Measurements from ENCODE around the gene AMPH. TPM values are rescaled to one million over a fixed set of nuclear protein-coding genes. Genes with fewer than 3 reads are reported as not detected.

The AMPH gene
- polyA plus RNA-seq, 1 experiment, result 1.5 TPM

DNA sequence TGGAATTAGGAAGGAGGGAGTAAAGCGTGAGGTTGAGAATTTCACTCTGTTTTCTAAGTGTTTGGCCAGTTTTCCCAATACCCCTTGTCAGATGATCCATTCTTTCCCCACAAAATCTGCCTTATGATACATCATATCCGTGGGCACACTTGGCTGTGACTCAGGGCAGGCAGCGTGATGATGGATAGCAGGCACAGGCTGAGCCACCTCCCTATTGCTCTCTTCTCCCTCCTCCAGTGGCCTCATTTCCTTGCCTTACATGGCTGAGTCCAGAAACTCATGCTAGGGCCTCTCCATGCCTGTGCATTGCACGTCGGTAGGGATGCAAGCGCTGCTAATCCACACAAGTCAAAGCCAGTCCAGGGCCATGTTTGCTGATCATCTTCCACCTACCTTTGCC, 128.3 kb downstream of the AMPH start:
- ChIA-PET POLR2A (no interaction called here), CTCF (no interaction called here)
- Histone ChIP-seq H3K27me3 (ENCODE audit: control insufficient read depth, insufficient read depth, low read length) (no peaks in the 10 kb centered on the region), H3K4me3 (ENCODE audit: low read depth, low read length) (no peak overlapping the region), H3K36me3 (ENCODE audit: control insufficient read depth, insufficient read depth, low read length) (no peaks in the 10 kb centered on the region)
- TF ChIP-seq, protein P1, sequence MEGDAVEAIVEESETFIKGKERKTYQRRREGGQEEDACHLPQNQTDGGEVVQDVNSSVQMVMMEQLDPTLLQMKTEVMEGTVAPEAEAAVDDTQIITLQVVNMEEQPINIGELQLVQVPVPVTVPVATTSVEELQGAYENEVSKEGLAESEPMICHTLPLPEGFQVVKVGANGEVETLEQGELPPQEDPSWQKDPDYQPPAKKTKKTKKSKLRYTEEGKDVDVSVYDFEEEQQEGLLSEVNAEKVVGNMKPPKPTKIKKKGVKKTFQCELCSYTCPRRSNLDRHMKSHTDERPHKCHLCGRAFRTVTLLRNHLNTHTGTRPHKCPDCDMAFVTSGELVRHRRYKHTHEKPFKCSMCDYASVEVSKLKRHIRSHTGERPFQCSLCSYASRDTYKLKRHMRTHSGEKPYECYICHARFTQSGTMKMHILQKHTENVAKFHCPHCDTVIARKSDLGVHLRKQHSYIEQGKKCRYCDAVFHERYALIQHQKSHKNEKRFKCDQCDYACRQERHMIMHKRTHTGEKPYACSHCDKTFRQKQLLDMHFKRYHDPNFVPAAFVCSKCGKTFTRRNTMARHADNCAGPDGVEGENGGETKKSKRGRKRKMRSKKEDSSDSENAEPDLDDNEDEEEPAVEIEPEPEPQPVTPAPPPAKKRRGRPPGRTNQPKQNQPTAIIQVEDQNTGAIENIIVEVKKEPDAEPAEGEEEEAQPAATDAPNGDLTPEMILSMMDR (IDR thresholded peaks at IDR 0.05; ENCODE audit: insufficient read depth, low read depth, low read length), result no peak
- DNase-seq (ENCODE audit: low read depth), result no peak

DNA sequence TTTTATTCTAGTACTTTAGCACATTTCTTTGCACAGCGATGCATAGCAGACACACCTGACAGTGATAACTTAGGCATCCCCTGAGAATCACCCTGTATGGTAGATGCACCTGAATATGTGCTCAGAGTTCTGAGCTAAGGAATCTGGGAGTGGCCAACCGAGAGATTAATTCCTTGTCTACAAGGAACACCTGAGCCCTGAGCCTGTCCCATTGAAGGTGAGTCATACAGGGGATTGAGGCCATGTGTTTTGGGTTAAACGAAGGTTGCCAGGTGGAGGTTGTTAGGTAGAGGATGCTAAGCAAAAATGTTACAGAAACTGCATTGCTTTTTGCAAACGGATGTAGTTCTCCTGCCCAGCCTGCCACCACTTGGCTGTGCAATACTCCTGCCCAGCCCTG, 128.9 kb downstream of the AMPH start:
- Histone ChIP-seq H3K36me3 (ENCODE audit: control insufficient read depth, insufficient read depth, low read length) (no peaks in the 10 kb centered on the region), H3K4me3 (ENCODE audit: low read depth, low read length) (no peak overlapping the region), H3K27me3 (ENCODE audit: control insufficient read depth, insufficient read depth, low read length) (no peaks in the 10 kb centered on the region)
- ChIA-PET CTCF (interaction anchor here (0.7 kb wide), 1 partner anchor 11 kb away, joined by 3 read pairs; no protein-coding TSS in a partner anchor), POLR2A (no interaction called here)
- no peak for DNase-seq (ENCODE audit: low read depth)
- TF ChIP-seq, protein P1 (IDR thresholded peaks at IDR 0.05; ENCODE audit: insufficient read depth, low read depth, low read length), result no peak

DNA sequence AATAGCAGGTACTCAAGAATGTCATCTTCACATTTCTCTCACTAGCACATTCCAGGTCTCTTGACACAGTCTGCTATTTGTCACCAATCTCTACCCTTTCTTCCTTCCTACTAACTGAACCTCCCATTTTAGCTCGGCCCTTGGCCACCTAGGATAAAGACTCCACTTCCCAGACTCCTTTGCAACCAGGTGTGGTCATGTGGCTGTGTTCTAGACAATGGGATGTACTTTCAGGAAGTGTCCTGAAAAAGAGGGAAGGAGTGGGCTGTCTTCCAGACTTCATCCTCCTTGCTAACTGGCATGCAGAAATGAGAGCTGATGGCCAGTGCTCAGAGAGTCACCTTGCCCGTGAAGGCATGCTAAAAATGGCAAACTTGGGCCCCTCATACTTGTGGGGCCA, 139.2 kb downstream of the AMPH start:
- DNase-seq (ENCODE audit: low read depth), result no peak
- CTCF ChIA-PET, result no interaction called here
- POLR2A ChIA-PET, result no interaction called here

DNA sequence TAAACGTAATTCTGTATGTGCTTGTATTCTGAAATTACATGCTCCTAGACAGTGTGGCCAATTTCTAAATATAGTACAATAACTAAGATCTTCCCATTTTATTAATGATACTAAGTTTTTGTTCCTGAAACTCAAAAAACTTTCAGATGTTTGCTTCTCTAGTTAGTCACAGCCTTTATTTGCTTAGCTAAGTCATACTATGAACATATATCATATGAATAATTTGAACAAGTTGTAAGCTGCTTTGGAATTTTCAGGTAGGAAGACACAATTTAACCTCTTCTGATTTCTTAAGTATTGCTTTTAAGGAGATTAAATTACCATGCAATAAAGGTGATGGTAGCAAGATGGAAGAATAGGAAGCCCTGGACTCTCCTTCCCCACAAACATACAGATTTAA, 148.7 kb downstream of the AMPH start:
- DNase-seq (ENCODE audit: low read depth), result no peak
- POLR2A ChIA-PET, result no interaction called here
- no peaks in the 10 kb centered on the region for H3K36me3 ChIP-seq (ENCODE audit: control insufficient read depth, insufficient read depth, low read length)
- CTCF ChIA-PET, result interaction anchor here (1.4 kb wide), 1 partner anchor 13 kb away, joined by 3 read pairs; no protein-coding TSS in a partner anchor
- no peak overlapping the region for H3K4me3 ChIP-seq (ENCODE audit: low read depth, low read length)
- H3K27me3 ChIP-seq (ENCODE audit: control insufficient read depth, insufficient read depth, low read length), result no peaks in the 10 kb centered on the region
- TF ChIP-seq, protein P1 (IDR thresholded peaks at IDR 0.05; ENCODE audit: insufficient read depth, low read depth, low read length), result no peak

More for the DNA sequence above, 139.2 kb downstream of the AMPH start:
- Histone ChIP-seq H3K4me3 (ENCODE audit: low read depth, low read length) (no peak overlapping the region), H3K36me3 (ENCODE audit: control insufficient read depth, insufficient read depth, low read length) (no peaks in the 10 kb centered on the region), H3K27me3 (ENCODE audit: control insufficient read depth, insufficient read depth, low read length) (no peaks in the 10 kb centered on the region)
- TF ChIP-seq, protein P1 (IDR thresholded peaks at IDR 0.05; ENCODE audit: insufficient read depth, low read depth, low read length), result no peak

DNA sequence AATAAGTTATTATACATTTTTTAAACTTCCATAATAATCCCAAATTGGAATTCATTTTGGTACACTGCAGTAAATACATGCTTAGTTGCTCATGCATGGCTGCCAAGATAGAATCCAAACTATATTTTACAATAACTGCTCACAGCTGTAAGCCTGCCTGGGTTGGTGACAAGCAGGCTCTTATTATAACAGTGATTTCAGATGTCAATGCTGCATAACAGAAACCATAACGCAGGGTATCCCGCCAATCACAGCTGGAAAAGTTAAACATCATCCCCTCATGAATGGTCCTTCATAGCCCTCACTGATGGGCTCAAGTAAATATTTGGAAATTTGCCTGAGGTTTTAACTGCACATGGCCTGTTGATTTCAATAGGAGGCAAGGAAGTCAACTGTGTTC, 149.8 kb downstream of the AMPH start:
- ChIA-PET POLR2A (no interaction called here), CTCF (interaction anchor here (1.4 kb wide), 1 partner anchor 12 kb away, joined by 3 read pairs; no protein-coding TSS in a partner anchor)
- no peak for DNase-seq (ENCODE audit: low read depth)
- TF ChIP-seq, protein P1 (IDR thresholded peaks at IDR 0.05; ENCODE audit: insufficient read depth, low read depth, low read length), result no peak
- Histone ChIP-seq H3K4me3 (ENCODE audit: low read depth, low read length) (no peak overlapping the region), H3K27me3 (ENCODE audit: control insufficient read depth, insufficient read depth, low read length) (no peaks in the 10 kb centered on the region), H3K36me3 (ENCODE audit: control insufficient read depth, insufficient read depth, low read length) (no peaks in the 10 kb centered on the region)

Data from BJ (cell line).